GM19043 (cell line): ENCODE results near the gene MAST4.

ENCODE experiments used
- ATAC-seq: cut with Tn5 transposase; IDR thresholded peaks from one replicate; pipeline ENCODE4 v1.9.1; 2021; ENCODE audit warnings: low read depth; ENCODE audit not compliant: unreplicated experiment

The MAST4 gene

GRCh38 chr5:66603164-66603563 lies 7.0 kb downstream of the MAST4 start:
- no peak for ATAC-seq

DNA sequence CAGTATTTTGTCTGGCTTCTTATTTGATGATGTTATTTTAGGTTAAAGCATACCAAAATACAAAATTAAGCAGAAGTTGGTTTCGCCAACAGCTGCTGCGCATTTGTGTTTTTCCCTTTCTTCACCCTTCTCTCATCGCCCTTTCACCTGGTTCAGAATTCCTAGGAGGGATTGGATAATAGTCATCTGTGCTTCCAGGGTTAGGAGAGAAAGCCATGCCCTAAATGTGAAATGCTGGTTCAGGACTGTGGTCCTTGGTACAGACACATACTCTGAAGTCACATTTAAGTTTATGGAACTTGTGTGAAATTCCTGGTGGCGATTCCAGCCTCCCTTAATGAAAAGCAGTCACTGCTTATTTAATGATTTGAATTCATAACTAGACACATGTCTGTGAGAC lies 7.7 kb downstream of the MAST4 start:
- ATAC-seq, result no peak

DNA sequence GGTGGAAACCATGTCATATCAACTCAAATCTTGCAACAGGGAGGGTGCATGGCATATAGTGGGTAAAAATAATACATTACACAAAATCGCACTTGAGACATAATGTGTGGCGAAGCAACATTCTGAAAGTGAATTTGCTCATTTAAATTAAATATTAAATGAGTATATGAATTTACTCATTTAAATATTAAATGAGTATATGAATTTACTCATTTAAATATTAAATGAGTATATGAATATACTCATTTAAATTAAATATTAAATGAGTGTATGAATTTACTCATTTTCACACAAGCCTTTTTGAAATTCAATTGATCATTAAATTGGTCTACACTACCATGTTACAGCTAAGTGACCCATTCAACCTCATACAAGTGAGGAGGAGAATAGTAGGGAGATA lies 10.5 kb downstream of the MAST4 start:
- no peak for ATAC-seq

GRCh38 chr5:66608501-66608900 lies 12.3 kb downstream of the MAST4 start:
- ATAC-seq, result no peak

DNA sequence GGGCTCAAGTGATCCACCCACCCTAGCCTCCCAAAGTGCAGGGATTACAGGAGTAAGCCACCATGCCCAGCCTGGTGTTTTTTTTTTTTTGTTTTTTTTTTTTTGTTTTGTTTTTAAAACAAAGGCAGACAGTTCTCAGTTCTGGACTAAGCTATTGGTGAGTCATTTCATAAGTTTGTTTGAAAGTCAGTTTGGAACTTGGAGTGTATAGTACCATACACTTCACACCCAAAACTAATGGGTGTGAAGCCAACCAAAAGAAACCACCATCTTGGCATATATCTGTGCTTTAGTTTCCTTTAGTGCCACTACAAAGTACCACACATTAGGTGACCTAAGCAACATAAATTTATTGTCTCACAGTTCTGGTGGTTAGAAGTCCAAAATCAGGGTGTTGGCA lies 13.4 kb downstream of the MAST4 start:
- ATAC-seq, result no peak

DNA sequence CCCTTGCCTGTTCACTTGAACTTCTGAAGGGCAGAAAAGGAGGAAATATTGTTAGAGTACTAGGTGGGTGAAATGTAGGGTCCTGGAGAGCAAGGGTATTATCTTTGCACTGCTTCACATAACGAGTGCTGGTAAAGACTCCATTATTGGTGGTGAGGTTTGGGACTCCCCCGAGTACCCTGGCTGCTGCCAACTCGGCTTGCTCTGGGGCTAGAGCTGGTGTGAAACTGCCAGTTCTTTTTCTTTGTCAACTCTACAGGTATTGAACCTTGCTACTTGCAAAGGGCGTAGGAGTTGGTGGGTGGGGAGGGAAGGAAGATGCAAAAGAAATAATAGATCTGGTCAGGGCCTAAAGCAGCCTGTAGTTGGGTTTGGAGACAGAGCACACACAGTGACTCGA lies 16.0 kb downstream of the MAST4 start:
- no peak for ATAC-seq

- ATAC-seq, result no peak
These were observed 18.9 kb downstream of the MAST4 start for GRCh38 chr5:66615136-66615535.

DNA sequence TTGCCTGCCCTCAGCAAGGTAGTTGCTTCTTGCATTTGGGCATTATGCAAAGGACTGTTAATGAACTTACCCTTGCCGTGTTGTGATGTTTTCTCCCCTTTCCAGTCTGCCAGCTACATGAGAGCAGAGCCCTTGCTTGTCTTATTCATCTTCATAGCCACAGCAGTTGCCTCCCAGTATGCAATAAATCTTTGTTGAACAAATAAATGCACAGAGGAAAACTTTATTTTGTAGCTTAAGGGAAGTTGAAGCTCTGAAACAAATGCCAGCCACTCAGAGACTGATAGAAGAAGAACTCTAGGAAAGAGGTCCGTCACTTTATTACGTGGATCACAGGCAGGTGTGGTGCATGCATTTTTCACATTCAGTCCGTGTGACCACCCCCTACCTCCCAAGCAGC lies 19.7 kb downstream of the MAST4 start:
- no peak for ATAC-seq

DNA sequence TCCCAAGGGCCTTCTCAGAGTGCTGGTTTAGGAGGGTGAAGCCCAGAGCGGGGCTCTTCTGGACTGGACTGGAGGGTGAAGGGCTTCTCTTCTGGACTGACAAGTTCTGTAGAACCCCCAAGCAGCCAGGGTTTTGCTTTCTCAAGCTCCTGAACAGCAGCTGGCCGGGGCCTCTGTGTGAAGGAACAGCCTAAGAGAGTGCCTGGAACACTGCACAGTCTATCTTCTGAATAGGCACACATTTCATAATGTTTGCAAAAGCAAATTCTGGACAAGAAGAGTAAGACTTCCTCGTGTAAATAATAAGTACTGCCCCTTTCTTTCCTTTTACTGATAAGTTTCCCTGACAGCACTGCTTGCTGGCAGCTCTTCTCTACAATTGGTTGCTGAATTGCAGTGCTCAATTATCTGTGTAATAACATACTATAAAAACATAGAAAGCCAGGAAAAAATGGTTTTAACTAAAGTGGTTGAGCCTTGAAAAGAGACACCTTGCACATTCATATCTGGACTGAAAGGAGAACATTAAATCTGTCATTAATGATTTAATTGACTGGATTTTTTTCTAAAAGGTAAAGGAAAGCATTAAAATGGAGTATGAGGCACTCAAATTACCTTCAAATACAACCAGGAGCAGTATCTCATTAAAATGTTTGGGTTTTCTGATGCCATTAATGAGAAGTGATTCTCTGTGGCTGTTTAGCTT lies 20.5 kb downstream of the MAST4 start:
- no peak for ATAC-seq

DNA sequence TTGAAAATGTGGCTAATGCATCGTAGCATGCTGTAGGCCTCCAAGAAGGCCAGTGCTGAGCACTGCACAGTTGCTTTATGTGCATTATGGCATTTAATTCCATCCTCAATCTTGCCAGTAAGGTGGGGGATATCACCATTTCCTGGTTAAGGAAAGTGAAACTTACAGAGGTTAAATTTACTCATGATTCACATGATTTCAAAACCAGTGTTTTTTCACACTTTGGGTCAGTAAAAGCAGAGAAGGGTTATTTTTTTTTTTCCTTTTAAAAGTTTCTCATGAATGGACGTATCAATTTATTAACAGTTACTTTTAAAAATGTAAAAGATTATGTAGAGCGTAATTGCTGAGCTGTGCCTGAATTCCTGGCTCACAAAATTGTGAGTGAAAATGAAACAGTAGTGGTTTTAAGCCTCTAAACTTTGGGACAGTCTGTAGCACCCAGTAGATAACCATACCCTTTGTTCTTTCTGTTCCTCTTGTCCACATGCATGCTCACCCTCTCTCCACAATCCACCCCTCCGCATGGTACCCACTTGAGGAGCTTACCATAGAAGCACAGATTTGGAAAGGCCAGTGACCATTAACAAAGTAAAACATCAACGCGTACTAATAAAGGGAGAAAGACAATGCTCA lies 21.2 kb downstream of the MAST4 start:
- ATAC-seq, result no peak

- no peak for ATAC-seq
These were observed 22.0 kb downstream of the MAST4 start for GRCh38 chr5:66617991-66618768.

DNA sequence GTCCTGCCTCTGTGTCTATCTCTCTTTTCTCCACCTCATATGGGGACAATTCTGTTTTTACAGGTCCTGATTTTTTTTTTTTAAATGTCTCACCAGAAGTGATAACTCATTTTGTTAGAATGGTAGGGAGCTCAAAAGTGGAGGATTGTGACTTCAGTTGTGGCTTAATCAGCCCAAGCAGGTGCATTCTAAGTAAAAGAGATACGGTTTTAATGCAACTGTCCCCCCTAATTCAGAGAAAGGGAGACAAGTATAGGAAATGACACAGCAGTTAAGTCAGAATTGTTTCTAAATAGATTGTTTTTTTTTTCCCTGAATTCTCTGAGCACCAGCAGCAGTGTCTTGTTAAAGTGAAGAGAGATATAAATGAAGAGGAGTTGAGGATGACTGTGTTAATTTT lies 24.5 kb downstream of the MAST4 start:
- ATAC-seq, result no peak

DNA sequence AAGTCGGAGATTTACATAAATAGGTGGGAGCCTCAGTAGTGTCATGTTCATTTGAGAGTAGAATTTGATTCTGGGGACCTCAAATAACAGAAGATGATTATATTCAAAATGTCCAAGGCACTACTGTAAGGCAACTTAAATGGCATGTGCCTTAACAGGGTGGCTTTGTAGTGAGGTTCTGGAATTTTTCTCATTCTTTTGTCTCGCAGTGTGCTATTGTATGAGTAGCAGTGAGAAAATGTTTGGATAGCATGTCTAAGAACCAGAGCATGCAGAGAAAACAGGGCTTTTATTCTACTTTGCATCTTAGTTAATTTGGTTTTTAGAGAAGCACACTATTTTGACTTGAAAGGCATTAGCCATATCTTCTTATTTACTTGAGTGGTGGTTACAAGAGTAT lies 25.0 kb downstream of the MAST4 start:
- ATAC-seq, result no peak

DNA sequence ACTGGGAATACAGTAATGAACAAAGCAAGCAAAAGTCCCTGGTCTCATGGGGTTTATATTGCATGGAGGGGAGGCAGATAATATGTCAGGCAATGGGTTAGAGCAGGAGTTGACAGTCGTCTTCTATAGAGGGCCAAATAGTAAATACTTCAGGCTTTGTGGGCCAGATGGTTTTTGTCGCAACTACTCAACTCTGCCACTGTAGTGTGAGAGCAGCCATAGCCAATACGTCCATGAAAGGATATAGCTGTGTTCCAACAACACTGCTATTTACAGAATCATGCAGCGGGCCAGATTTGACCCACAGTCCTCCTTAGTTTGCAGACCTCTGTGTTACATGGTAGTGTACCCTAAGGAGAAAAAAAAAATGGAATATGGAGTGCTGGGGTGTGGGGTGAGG lies 25.5 kb downstream of the MAST4 start:
- ATAC-seq, result no peak

- ATAC-seq, result no peak
These were observed 32.4 kb downstream of the MAST4 start for GRCh38 chr5:66628561-66628960.

DNA sequence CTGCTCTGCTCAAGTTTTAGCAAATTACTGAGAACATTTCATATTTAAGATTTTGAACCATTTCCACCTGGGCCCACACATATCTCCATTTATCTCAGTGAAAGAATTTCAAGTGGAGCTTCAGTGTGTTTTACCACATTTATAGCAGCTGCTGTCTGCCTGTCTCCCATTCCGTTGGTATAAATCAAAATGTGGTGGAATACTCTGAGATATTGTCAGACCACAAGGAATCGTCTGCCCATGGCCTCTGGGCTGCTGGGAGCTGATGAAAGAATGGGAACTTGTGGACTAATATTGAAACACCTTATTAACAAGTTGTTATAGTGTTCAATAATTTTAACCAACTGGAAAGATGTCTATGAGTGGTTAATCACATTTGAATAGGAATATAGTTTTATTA lies 33.3 kb downstream of the MAST4 start:
- ATAC-seq, result no peak

GRCh38 chr5:66633754-66634153 lies 37.6 kb downstream of the MAST4 start:
- no peak for ATAC-seq

DNA sequence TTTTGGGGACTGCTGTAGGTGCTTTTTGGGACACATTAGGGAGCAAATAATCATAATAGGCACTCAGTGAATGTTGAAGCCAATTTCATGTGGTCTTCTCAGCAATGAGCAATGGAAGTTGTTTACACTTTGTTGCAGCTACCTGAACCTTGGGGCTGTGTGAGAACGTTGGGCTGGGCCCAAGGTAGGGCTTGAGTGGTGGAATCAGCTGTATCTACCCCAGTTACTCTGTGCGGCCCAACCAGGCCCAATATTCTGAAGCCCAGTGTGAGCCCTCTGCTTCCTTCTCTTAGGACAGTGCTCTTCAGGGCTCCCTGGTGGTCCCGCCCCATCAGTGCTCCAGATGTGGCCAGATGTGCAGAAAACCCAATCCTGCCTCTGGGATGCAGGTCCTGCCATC lies 38.4 kb downstream of the MAST4 start:
- no peak for ATAC-seq

GRCh38 chr5:66637994-66638393 lies 41.8 kb downstream of the MAST4 start:
- ATAC-seq, result no peak

- no peak for ATAC-seq
These were observed 42.8 kb downstream of the MAST4 start for GRCh38 chr5:66639037-66639436.

GRCh38 chr5:66642538-66642937 lies 46.3 kb downstream of the MAST4 start:
- ATAC-seq, result no peak

- ATAC-seq, result no peak
These were observed 47.2 kb downstream of the MAST4 start for GRCh38 chr5:66643387-66643786.
